H1 (cell line): ENCODE data around the gene SNX7.

ENCODE experiments used
- ATF3 ChIP-seq: IDR thresholded peaks from 2 replicates; pipeline ENCODE4 v1.6.1; 2011; ENCODE audit warnings: low read depth, mild to moderate bottlenecking, low read length; ENCODE audit not compliant: insufficient read depth
- BRCA1 ChIP-seq: IDR thresholded peaks from 2 replicates; pipeline ENCODE4 v1.6.1; 2012; ENCODE audit warnings: low read depth, low read length, improper control_type of control experiment
- CTCF ChIP-seq, 3 experiments: IDR thresholded peaks; 1 replicate in 2 of 3; 2 replicates in 1 of 3; pipeline versions ENCODE4 v1.5.1 to v1.6.1; 2011; ENCODE audit warnings: low read length in 3 of 3, mild to moderate bottlenecking in 3 of 3, inconsistent platforms in 2 of 3, low read depth in 1 of 3, moderate library complexity in 1 of 3; ENCODE audit not compliant: insufficient read depth in 1 of 3; ENCODE audit errors: control extremely low read depth in 1 of 3
- EGR1 ChIP-seq: IDR thresholded peaks from 2 replicates; pipeline ENCODE4 v1.6.1; 2011; ENCODE audit warnings: low read depth, low read length, borderline replicate concordance
- GABPA ChIP-seq: IDR thresholded peaks from 2 replicates; pipeline ENCODE4 v1.6.1; 2011; ENCODE audit warnings: mild to moderate bottlenecking, low read length, moderate library complexity, borderline replicate concordance; ENCODE audit not compliant: insufficient read depth
- JUND ChIP-seq: IDR thresholded peaks from 2 replicates; pipeline ENCODE4 v1.6.1; 2011; ENCODE audit warnings: mild to moderate bottlenecking, improper control_type of control experiment, low read length
- POLR2A ChIP-seq, 2 experiments: IDR thresholded peaks; 1 replicate in 1 of 2; 2 replicates in 1 of 2; pipeline ENCODE4 v1.6.1; 2011; ENCODE audit warnings: low read depth in 2 of 2, low read length in 2 of 2, mild to moderate bottlenecking in 2 of 2; ENCODE audit errors: control extremely low read depth in 1 of 2
- POLR2AphosphoS5 ChIP-seq: IDR thresholded peaks from 2 replicates; pipeline ENCODE4 v1.6.1; 2011; ENCODE audit warnings: low read depth, low read length
- RFX5 ChIP-seq: IDR thresholded peaks from 2 replicates; pipeline ENCODE4 v1.6.1; 2011; ENCODE audit warnings: low read depth, low read length, improper control_type of control experiment, borderline replicate concordance
- SRF ChIP-seq: IDR thresholded peaks from 2 replicates; pipeline ENCODE4 v1.6.1; 2011; ENCODE audit warnings: mild to moderate bottlenecking, low read depth, low read length, moderate library complexity
- TF ChIP-seq, protein P1 (sequence below): IDR thresholded peaks from 2 replicates; pipeline ENCODE4 v1.6.1; 2011; ENCODE audit warnings: low read length, improper control_type of control experiment

DNA sequence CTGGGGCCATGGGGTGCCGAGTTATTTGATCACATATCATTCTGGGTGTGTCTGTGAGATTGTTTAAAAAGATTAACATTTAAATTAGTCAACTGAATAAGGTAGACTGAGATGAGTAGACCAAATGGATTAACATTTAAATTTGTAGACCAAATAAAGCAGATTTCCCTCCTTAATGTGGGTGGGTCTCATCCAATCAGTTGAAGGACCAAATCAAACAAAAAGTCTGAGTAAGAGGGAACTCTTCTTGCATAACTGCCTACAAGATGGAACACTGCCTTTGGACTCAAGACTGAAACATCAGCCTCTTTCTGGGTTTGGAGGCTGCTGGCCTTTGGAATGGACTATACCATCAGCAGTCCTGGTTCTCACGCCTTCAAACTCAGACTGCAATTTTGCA is 17.0 kb upstream of the SNX7 start:
- TF ChIP-seq POLR2AphosphoS5: no peak
- no peak for TF ChIP-seq CTCF (IDR thresholded peaks at IDR 0.05; ENCODE audit: control extremely low read depth in 1 of 3, insufficient read depth in 1 of 3, low read depth in 1 of 3, low read length in 3 of 3)
- TF ChIP-seq, protein P1, sequence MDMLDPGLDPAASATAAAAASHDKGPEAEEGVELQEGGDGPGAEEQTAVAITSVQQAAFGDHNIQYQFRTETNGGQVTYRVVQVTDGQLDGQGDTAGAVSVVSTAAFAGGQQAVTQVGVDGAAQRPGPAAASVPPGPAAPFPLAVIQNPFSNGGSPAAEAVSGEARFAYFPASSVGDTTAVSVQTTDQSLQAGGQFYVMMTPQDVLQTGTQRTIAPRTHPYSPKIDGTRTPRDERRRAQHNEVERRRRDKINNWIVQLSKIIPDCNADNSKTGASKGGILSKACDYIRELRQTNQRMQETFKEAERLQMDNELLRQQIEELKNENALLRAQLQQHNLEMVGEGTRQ: no peak
- no peak for TF ChIP-seq POLR2A (IDR thresholded peaks at IDR 0.05; ENCODE audit: control extremely low read depth in 1 of 2, low read depth in 2 of 2, low read length in 2 of 2)
- TF ChIP-seq EGR1: no peak
- no peak for TF ChIP-seq RFX5
- no peak for TF ChIP-seq ATF3
- no peak for TF ChIP-seq BRCA1
- no peak for TF ChIP-seq GABPA
- TF ChIP-seq JUND: no peak
- no peak for TF ChIP-seq SRF
